Loucy (cell line): Measurements from ENCODE around the gene DBH.

Experiments used
- H2AFZ ChIP-seq: fragments of 200-600 bp; sonication (generic); 2 replicates; pipeline ENCODE4 v1.6.0; 2016; ENCODE audit warnings: antibody characterized with exemption, mild to moderate bottlenecking, low read length, moderate library complexity
- H3F3A ChIP-seq: fragments of 200-600 bp; 2 replicates; pipeline ENCODE4 v1.6.0; 2016; ENCODE audit warnings: antibody characterized with exemption, low read depth, mild to moderate bottlenecking
- H3K27me3 ChIP-seq: fragments of 200-600 bp; sonication (generic); 2 replicates; pipeline ENCODE4 v1.6.1; 2014; ENCODE audit warnings: low read length, mild to moderate bottlenecking; ENCODE audit not compliant: insufficient read depth, poor library complexity, severe bottlenecking
- H3K36me3 ChIP-seq: fragments of 200-600 bp; sonication (generic); 2 replicates; pipeline ENCODE4 v1.6.1; 2016; ENCODE audit warnings: low read length; ENCODE audit not compliant: insufficient read depth
- H3K4me1 ChIP-seq: fragments of 200-600 bp; sonication (generic); 2 replicates; pipeline ENCODE4 v1.5.1; 2014; ENCODE audit warnings: low read length, mild to moderate bottlenecking; ENCODE audit not compliant: insufficient read depth, poor library complexity, severe bottlenecking
- H3K4me2 ChIP-seq: fragments of 200-600 bp; sonication (generic); 2 replicates; pipeline ENCODE4 v1.6.0; 2014; ENCODE audit warnings: antibody characterized with exemption, low read length, low read depth, mild to moderate bottlenecking; ENCODE audit not compliant: poor library complexity, severe bottlenecking
- H3K4me3 ChIP-seq: fragments of 200-600 bp; sonication (generic); 2 replicates; pipeline ENCODE4 v1.5.1; 2014; ENCODE audit warnings: low read length, mild to moderate bottlenecking, mixed read lengths; ENCODE audit not compliant: poor library complexity, severe bottlenecking
- H3K79me2 ChIP-seq: fragments of 200-600 bp; sonication (generic); 2 replicates; pipeline ENCODE4 v1.6.1; 2014; ENCODE audit warnings: low read length; ENCODE audit not compliant: insufficient read depth
- H3K9ac ChIP-seq: fragments of 200-600 bp; sonication (generic); 2 replicates; pipeline ENCODE4 v1.6.0; 2014; ENCODE audit warnings: mild to moderate bottlenecking, low read depth, low read length, moderate library complexity; ENCODE audit not compliant: poor library complexity, severe bottlenecking
- H3K9me2 ChIP-seq: fragments of 200-600 bp; sonication (generic); replicated peaks from 2 replicates; pipeline ENCODE4 v1.6.1; 2016; ENCODE audit warnings: low read depth, low read length, mixed read lengths
- H3K9me3 ChIP-seq: fragments of 200-600 bp; sonication (generic); 2 replicates; pipeline ENCODE4 v1.6.1; 2014; ENCODE audit warnings: mild to moderate bottlenecking, antibody characterized with exemption, low read length, low read depth; ENCODE audit not compliant: insufficient read depth
- H4K20me1 ChIP-seq: fragments of 200-600 bp; sonication (generic); 2 replicates; pipeline ENCODE4 v1.6.0; 2014; ENCODE audit warnings: antibody characterized with exemption, low read length, mild to moderate bottlenecking; ENCODE audit not compliant: insufficient read depth, poor library complexity, severe bottlenecking
- CTCF ChIP-seq: fragments of 200-600 bp; sonication (generic); conservative IDR thresholded peaks from 2 replicates; pipeline ENCODE4 v1.5.1; 2014; ENCODE audit warnings: mild to moderate bottlenecking, antibody characterized with exemption, low read length
- EZH2phosphoT487 ChIP-seq: fragments of 200-600 bp; IDR thresholded peaks from 2 replicates; pipeline ENCODE4 v1.6.1; 2018; ENCODE audit warnings: antibody characterized with exemption, mild to moderate bottlenecking, moderate library complexity, borderline replicate concordance

The DBH gene

GRCh38 chr9:133598978-133599377, 37.2 kb upstream of the DBH start:
- Histone ChIP-seq H2AFZ (no peak overlapping the region), H3F3A (no peaks in the 10 kb centered on the region), H3K27me3 (no peaks in the 10 kb centered on the region), H3K4me1 (no peaks in the 10 kb centered on the region), H4K20me1 (no peaks in the 10 kb centered on the region), H3K9ac (no peak overlapping the region), H3K4me3 (no peak overlapping the region), H3K9me2 (no peaks in the 10 kb centered on the region), H3K4me2 (no peak overlapping the region), H3K36me3 (no peaks in the 10 kb centered on the region), H3K9me3 (peaks cover 14% of the 10 kb centered on the region; the same call in 1 of the 2 replicates), H3K79me2 (no peaks in the 10 kb centered on the region)
- TF ChIP-seq EZH2phosphoT487 = no peak
- TF ChIP-seq CTCF = no peak

- no peak overlapping the region for H3K9ac ChIP-seq
Measured at GRCh38 chr9:133599470-133600173, 36.5 kb upstream of the DBH start.

GRCh38 chr9:133600739-133601138, 35.4 kb upstream of the DBH start:
- Histone ChIP-seq H3K4me1 (peaks cover 6% of the 10 kb centered on the region), H3K9me2 (no peaks in the 10 kb centered on the region), H3K27me3 (no peaks in the 10 kb centered on the region), H4K20me1 (no peaks in the 10 kb centered on the region), H3K4me2 (no peak overlapping the region), H3K36me3 (no peaks in the 10 kb centered on the region), H3K9ac (no peak overlapping the region), H3F3A (no peaks in the 10 kb centered on the region), H3K4me3 (no peak overlapping the region), H3K79me2 (no peaks in the 10 kb centered on the region), H2AFZ (no peak overlapping the region), H3K9me3 (peaks cover 14% of the 10 kb centered on the region; the same call in 1 of the 2 replicates)
- TF ChIP-seq CTCF = no peak
- no peak for TF ChIP-seq EZH2phosphoT487

More at GRCh38 chr9:133599470-133600173, 36.5 kb upstream of the DBH start:
- Histone ChIP-seq H3K4me1 (peaks cover 3% of the 10 kb centered on the region), H3K79me2 (no peaks in the 10 kb centered on the region), H3F3A (no peaks in the 10 kb centered on the region), H3K4me2 (no peak overlapping the region), H3K27me3 (no peaks in the 10 kb centered on the region), H3K9me3 (peaks cover 14% of the 10 kb centered on the region; the same call in 1 of the 2 replicates), H3K9me2 (no peaks in the 10 kb centered on the region), H4K20me1 (no peaks in the 10 kb centered on the region), H3K4me3 (no peak overlapping the region), H2AFZ (no peak overlapping the region), H3K36me3 (no peaks in the 10 kb centered on the region)
- TF ChIP-seq CTCF = no peak
- no peak for TF ChIP-seq EZH2phosphoT487
